Omental fat pad (tissue), 4 donors: ENCODE data around the gene CSMD2. TPM values are rescaled to one million over a fixed set of nuclear protein-coding genes. Genes with fewer than 3 reads are reported as not detected.

Source experiments
- ATAC-seq: fragments of 150-250 bp; one replicate; pipeline ENCODE4 v1.9.1; 2016; ENCODE audit warnings: mild to moderate bottlenecking, moderate library complexity; ENCODE audit not compliant: low FRiP score
- DNase-seq: peaks from one replicate; pipeline ENCODE4 v3.0.0-alpha.2; 2019; ENCODE audit warnings: low spot score
- CTCF ChIP-seq, 3 donors: fragments of 450-650 bp; IDR thresholded peaks; one replicate each; pipeline ENCODE4 v1.5.1; 2016 to 2017; ENCODE audit warnings: antibody characterized with exemption in 3 of 3, mild to moderate bottlenecking in 3 of 3, moderate library complexity in 2 of 3
- total RNA-seq, 4 donors: library from RNA; depleted of rRNA; stranded (reverse); fragments of >200 nt; gene quantifications; one replicate each; pipeline ENCODE4 v1.1.0, GENCODE V29; 2016

Gene CSMD2
- total RNA-seq, 4 donors from 2014 or later: 0.19 to 3.8 (median 0.60) TPM; not detected in 1

GRCh38 chr1:33657833-33658232 lies 507.2 kb downstream of the CSMD2 start:
- DNase-seq (no peak), ATAC-seq (no peak)
- no peak for TF ChIP-seq CTCF (IDR thresholded peaks at IDR 0.05)

- no peak for ATAC-seq
- no peak for TF ChIP-seq CTCF (IDR thresholded peaks at IDR 0.05)
- no peak for DNase-seq
Observed at GRCh38 chr1:33656467-33657005, 508.5 kb downstream of the CSMD2 start.

GRCh38 chr1:33655496-33655895 lies 509.5 kb downstream of the CSMD2 start:
- DNase-seq (no peak), ATAC-seq (no peak)
- no peak for TF ChIP-seq CTCF (IDR thresholded peaks at IDR 0.05)

- TF ChIP-seq CTCF (IDR thresholded peaks at IDR 0.05): no peak
- ATAC-seq: no peak
- no peak for DNase-seq
Observed at GRCh38 chr1:33654267-33654834, 510.7 kb downstream of the CSMD2 start.

- ATAC-seq (no peak), DNase-seq (no peak)
- no peak for TF ChIP-seq CTCF (IDR thresholded peaks at IDR 0.05)
Observed at GRCh38 chr1:33653226-33653625, 511.8 kb downstream of the CSMD2 start.

- DNase-seq (no peak), ATAC-seq (no peak)
- no peak for TF ChIP-seq CTCF (IDR thresholded peaks at IDR 0.05)
Observed at GRCh38 chr1:33650708-33651107, 514.3 kb downstream of the CSMD2 start.

- no peak for ATAC-seq
- no peak for TF ChIP-seq CTCF (IDR thresholded peaks at IDR 0.05)
- DNase-seq: no peak
Observed at GRCh38 chr1:33649759-33650158, 515.3 kb downstream of the CSMD2 start.
